ENCODE measurements around the gene OCIAD1.

OCIAD1 gene

GRCh38 chr4:48851651-48852050 lies 20.8 kb downstream of the OCIAD1 start:
- Histone ChIP-seq H3K27ac (no peak overlapping the region), H3K4me3 (no peak overlapping the region)
- TF ChIP-seq, protein P1, sequence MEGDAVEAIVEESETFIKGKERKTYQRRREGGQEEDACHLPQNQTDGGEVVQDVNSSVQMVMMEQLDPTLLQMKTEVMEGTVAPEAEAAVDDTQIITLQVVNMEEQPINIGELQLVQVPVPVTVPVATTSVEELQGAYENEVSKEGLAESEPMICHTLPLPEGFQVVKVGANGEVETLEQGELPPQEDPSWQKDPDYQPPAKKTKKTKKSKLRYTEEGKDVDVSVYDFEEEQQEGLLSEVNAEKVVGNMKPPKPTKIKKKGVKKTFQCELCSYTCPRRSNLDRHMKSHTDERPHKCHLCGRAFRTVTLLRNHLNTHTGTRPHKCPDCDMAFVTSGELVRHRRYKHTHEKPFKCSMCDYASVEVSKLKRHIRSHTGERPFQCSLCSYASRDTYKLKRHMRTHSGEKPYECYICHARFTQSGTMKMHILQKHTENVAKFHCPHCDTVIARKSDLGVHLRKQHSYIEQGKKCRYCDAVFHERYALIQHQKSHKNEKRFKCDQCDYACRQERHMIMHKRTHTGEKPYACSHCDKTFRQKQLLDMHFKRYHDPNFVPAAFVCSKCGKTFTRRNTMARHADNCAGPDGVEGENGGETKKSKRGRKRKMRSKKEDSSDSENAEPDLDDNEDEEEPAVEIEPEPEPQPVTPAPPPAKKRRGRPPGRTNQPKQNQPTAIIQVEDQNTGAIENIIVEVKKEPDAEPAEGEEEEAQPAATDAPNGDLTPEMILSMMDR (IDR thresholded peaks at IDR 0.05), result no peak
- DNase-seq (ENCODE audit: low spot score), result no peak

DNA sequence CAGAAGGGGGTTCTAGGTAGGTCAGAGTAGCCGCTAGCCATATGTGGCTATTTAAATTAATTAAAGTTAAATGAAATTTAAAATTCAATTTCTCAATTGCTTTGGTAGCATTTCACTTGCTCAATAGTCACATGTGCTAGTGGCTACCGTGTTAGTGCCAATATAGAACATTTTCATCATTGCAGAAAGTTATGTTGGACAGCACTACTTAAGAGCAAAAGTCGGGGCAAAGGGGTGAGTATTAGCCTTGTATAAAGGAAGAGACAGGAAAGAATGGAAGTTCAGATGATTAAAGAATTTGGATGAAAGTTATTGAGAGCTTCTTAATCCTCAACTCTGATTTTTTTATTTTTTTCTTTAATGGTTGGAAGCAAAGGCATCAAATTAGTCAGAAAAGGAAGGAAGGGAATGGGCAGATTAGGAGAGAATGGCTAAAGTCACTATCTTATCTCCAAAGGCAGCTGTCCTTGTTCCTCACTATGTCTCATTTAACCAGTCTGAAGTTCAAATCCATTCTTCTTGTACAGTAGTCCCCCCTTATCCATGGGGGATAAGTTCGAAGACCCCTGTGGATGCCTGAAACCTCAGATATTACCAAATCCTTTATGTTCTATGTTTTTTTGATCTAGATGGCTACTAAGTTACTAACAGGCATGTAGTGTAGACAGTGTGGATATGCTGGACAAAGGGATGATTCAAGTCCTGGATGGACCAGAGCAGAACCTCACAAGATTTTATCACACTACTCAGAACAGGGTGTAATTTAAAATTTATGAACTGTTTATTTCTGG lies 22.9 kb downstream of the OCIAD1 start:
- DNase-seq (ENCODE audit: low spot score), result no peak
- H3K4me3 ChIP-seq, result no peak overlapping the region
- H3K27ac ChIP-seq, result no peak overlapping the region
- TF ChIP-seq, protein P1 (IDR thresholded peaks at IDR 0.05), result no peak

DNA sequence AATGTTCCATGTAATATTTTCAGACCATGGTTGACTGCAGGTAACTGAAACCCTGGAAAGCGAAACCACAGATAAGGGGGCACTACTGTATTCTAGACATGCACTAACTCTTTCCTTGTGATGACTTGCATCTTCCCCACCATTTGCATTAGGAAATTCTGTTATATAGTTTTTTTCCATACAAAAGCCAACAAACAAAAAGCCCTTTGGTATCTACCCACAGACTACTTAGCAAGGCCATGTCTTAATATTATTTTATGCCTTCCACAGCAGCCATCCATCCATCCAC lies 23.5 kb downstream of the OCIAD1 start:
- Histone ChIP-seq H3K27ac (no peak overlapping the region), H3K4me3 (no peak overlapping the region)
- DNase-seq (ENCODE audit: low spot score), result no peak
- TF ChIP-seq, protein P1 (IDR thresholded peaks at IDR 0.05), result no peak

GRCh38 chr4:48854982-48855381 lies 24.1 kb downstream of the OCIAD1 start:
- DNase-seq (ENCODE audit: low spot score), result no peak
- TF ChIP-seq, protein P1 (IDR thresholded peaks at IDR 0.05), result no peak
- Histone ChIP-seq H3K27ac (no peak overlapping the region), H3K4me3 (no peak overlapping the region)

DNA sequence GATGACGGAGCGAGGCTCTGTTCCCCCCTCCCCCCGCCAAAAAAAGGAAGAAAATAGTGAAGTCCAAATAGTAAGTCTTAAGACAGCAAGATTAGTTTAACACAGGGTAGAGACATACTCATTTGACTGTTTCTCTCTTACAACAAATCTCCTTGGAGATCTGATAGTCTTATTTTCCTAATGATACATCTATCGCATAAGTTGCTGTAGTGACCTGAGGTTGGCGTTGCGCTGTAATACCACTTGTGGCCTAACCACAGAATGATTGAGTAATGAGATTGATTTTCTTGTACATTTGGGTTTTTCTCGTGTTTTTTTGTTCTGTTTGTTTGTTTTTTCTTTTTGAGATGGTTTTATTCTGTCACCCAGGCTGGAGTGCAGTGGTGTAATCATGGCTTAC lies 27.2 kb downstream of the OCIAD1 start:
- TF ChIP-seq, protein P1 (IDR thresholded peaks at IDR 0.05), result no peak
- no peak overlapping the region for H3K4me3 ChIP-seq
- no peak for DNase-seq (ENCODE audit: low spot score)
- no peak overlapping the region for H3K27ac ChIP-seq

DNA sequence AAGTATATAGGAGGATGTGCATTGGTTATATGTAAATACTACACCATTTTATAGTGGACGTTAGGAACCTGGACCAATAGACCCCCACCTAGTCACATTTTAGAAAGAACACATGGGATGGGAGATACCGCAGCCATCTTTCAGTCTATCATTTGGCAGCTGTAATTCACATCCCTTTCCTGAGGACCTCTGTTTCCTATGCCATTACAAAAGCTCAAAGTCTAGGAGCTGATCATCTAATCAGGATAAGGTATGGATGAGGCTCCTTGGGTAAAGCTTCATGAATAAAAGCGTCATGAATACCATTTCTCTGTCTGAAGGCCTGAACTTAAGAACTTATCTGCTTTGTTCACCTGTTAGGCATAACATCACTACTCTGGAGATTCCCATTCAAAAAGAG lies 31.1 kb downstream of the OCIAD1 start:
- DNase-seq (ENCODE audit: low spot score), result no peak
- TF ChIP-seq, protein P1 (IDR thresholded peaks at IDR 0.05), result no peak
- Histone ChIP-seq H3K4me3 (no peak overlapping the region), H3K27ac (no peak overlapping the region)

DNA sequence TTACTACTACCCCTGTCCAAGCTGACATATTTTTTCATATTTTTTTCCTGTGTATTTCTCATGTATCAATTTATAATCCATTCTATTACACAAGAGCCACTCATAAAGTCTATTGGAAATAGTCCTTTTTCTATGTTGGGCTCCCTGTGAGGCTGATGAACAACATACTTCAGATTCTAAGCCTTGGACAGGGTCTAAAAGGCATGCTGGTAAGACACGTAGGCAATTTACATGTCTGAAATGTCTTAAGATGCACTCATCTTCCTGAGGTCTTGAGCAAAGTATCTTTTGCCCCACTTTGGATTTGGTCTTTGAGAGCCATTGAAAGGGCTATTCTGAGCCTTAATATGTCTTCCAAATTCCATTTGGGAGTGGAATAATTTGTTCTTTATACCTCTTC lies 31.8 kb downstream of the OCIAD1 start:
- no peak overlapping the region for H3K4me3 ChIP-seq
- H3K27ac ChIP-seq, result no peak overlapping the region
- DNase-seq (ENCODE audit: low spot score), result no peak
- TF ChIP-seq, protein P1 (IDR thresholded peaks at IDR 0.05), result no peak

Measured in coronary artery (tissue), 2 donors.